Common myeloid progenitor, CD34-positive (primary cell): Measurements from ENCODE around the gene IL21R.

Source experiments
- CTCF ChIA-PET: fragments of 350-600 bp; sonication (Branson Sonifier 250); formaldehyde crosslinking; loops from one replicate; lab custom pipeline; 2021; ENCODE audit warnings: antibody characterized with exemption; lab: Charles Lee
- POLR2A ChIA-PET: fragments of 350-600 bp; sonication (Branson Sonifier 250); formaldehyde crosslinking; loops from one replicate; lab custom pipeline; 2021; ENCODE audit warnings: antibody characterized with exemption; lab: Charles Lee
- DNase-seq, 3 donors: peaks; one replicate each; pipeline versions ENCODE4 v3.0.0 to v3.0.0-alpha.2; 2013
- H3K27ac ChIP-seq, 2 experiments: 1 replicate in 1 of 2; 2 replicates in 1 of 2; pipeline ENCODE4 v1.7.0; 2013; ENCODE audit warnings: inconsistent platforms in 2 of 2, low read length in 2 of 2, mild to moderate bottlenecking in 2 of 2, low read depth in 1 of 2, moderate library complexity in 1 of 2; ENCODE audit not compliant: severe bottlenecking in 2 of 2, insufficient read depth in 1 of 2, poor library complexity in 1 of 2
- H3K27me3 ChIP-seq, 5 experiments: replicated peaks in 2 of 5; 1 replicate in 3 of 5; 2 replicates in 2 of 5; pipeline versions ENCODE4 v1.6.1 to v1.7.0; 2013; ENCODE audit warnings: low read length in 4 of 5, mild to moderate bottlenecking in 2 of 5, moderate library complexity in 2 of 5, inconsistent platforms in 1 of 5; ENCODE audit not compliant: insufficient read depth in 5 of 5, control insufficient read depth in 4 of 5
- H3K36me3 ChIP-seq, 4 experiments: 1 replicate in 2 of 4; 2 replicates in 2 of 4; pipeline versions ENCODE4 v1.6.1 to v1.7.0; 2013; ENCODE audit warnings: low read length in 3 of 4, control low read depth in 1 of 4, mild to moderate bottlenecking in 1 of 4; ENCODE audit not compliant: control insufficient read depth in 4 of 4, insufficient read depth in 4 of 4
- H3K4me1 ChIP-seq, 4 experiments: 1 replicate in 3 of 4; 2 replicates in 1 of 4; pipeline versions ENCODE4 v1.6.1 to v1.7.1; 2013; ENCODE audit warnings: low read length in 3 of 4, mild to moderate bottlenecking in 3 of 4, control low read depth in 1 of 4, inconsistent platforms in 1 of 4, moderate library complexity in 1 of 4; ENCODE audit not compliant: control insufficient read depth in 4 of 4, insufficient read depth in 4 of 4; ENCODE audit errors: control extremely low read depth in 1 of 4
- H3K4me3 ChIP-seq, 7 experiments: 1 replicate in 4 of 7; 2 replicates in 3 of 7; pipeline versions ENCODE4 v1.5.1 to v1.7.0; 2013; ENCODE audit warnings: mild to moderate bottlenecking in 7 of 7, low read length in 6 of 7, moderate library complexity in 6 of 7, inconsistent platforms in 2 of 7, low read depth in 2 of 7, control low read depth in 1 of 7; ENCODE audit not compliant: insufficient read depth in 4 of 7, control insufficient read depth in 1 of 7; ENCODE audit errors: extremely low read depth in 1 of 7
- H3K9me3 ChIP-seq, 5 experiments: 1 replicate in 4 of 5; 2 replicates in 1 of 5; pipeline versions ENCODE4 v1.6.1 to v1.7.1; 2013; ENCODE audit warnings: low read length in 4 of 5, mild to moderate bottlenecking in 2 of 5, inconsistent platforms in 1 of 5, low read depth in 1 of 5, moderate library complexity in 1 of 5; ENCODE audit not compliant: control insufficient read depth in 4 of 5, insufficient read depth in 2 of 5; ENCODE audit errors: control extremely low read depth in 1 of 5
- WGBS: methylation state at CpG from one replicate; pipeline ENCODE4 v1.1.5; 2013; ENCODE audit not compliant: insufficient coverage; 5-methylcytosine and 5-hydroxymethylcytosine counted together

Gene IL21R

DNA sequence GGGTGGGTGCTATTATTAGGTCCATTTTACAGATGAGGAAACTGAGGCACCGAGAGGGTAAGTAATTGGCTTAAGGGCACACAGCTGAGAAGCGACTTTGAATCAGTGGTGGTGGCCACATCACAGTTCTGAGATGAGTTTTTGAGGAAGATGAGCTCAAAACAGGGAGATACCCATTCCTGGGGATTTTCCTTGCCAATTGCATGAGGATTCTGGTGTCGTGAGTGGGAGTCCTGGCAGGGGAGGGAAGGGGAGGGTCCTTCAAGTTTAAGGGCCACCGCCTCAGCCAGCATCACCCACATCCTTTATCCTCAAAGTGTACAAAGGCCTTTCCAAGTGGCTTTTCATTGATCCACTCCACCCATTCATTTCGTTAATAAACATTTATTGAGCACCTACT is 45.3 kb downstream of the IL21R start:
- DNase-seq, result no peak
- Histone ChIP-seq H3K4me3 (no peak overlapping the region), H3K9me3 (peaks cover 0 to 18% (median 8%) of the 10 kb centered on the region in 5 experiments), H3K4me1 (peaks cover 0 to 45% (median 39%) of the 10 kb centered on the region in 4 experiments), H3K36me3 (peaks cover 0 to 33% (median 0%) of the 10 kb centered on the region in 4 experiments), H3K27ac (no peak overlapping the region), H3K27me3 (no peaks in the 10 kb centered on the region)
- ChIA-PET POLR2A (no interaction called here), CTCF (interaction anchor here (1.2 to 2.8 kb wide), 3 partner anchors 11 to 212 kb away, joined by 3 to 30 read pairs (median 3); no protein-coding TSS in a partner anchor)
- 100% methylated on average over 2 of the region's 5 CpGs for WGBS

DNA sequence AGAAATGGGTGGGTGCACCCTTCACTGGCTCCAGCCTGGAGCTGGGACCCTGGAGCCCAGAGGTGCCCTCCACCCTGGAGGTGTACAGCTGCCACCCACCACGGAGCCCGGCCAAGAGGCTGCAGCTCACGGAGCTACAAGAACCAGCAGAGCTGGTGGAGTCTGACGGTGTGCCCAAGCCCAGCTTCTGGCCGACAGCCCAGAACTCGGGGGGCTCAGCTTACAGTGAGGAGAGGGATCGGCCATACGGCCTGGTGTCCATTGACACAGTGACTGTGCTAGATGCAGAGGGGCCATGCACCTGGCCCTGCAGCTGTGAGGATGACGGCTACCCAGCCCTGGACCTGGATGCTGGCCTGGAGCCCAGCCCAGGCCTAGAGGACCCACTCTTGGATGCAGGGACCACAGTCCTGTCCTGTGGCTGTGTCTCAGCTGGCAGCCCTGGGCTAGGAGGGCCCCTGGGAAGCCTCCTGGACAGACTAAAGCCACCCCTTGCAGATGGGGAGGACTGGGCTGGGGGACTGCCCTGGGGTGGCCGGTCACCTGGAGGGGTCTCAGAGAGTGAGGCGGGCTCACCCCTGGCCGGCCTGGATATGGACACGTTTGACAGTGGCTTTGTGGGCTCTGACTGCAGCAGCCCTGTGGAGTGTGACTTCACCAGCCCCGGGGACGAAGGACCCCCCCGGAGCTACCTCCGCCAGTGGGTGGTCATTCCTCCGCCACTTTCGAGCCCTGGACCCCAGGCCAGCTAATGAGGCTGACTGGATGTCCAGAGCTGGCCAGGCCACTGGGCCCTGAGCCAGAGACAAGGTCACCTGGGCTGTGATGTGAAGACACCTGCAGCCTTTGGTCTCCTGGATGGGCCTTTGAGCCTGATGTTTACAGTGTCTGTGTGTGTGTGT is 46.8 kb downstream of the IL21R start:
- no peak overlapping the region for H3K27ac ChIP-seq
- H3K4me3 ChIP-seq, result no peak overlapping the region
- CTCF ChIA-PET, result interaction anchor here (0.7 to 8.0 kb wide), 7 partner anchors 16 to 82 kb away, joined by 3 to 91 read pairs (median 4); partner anchors contain the start of gene IL21R
- H3K4me1 ChIP-seq, result peaks cover 0 to 45% (median 39%) of the 10 kb centered on the region in 4 experiments
- POLR2A ChIA-PET, result interaction anchor here (2.0 kb wide), 1 partner anchor 18 kb away, joined by 14 read pairs; no protein-coding TSS in a partner anchor
- peak in 1 of 3 donors; percentile 23 for DNase-seq
- H3K27me3 ChIP-seq, result no peaks in the 10 kb centered on the region
- H3K9me3 ChIP-seq, result peaks cover 0 to 12% (median 9%) of the 10 kb centered on the region in 5 experiments
- peaks cover 0 to 26% (median 0%) of the 10 kb centered on the region in 4 experiments for H3K36me3 ChIP-seq
- 87% methylated on average over 19 of the region's 19 CpGs for WGBS

DNA sequence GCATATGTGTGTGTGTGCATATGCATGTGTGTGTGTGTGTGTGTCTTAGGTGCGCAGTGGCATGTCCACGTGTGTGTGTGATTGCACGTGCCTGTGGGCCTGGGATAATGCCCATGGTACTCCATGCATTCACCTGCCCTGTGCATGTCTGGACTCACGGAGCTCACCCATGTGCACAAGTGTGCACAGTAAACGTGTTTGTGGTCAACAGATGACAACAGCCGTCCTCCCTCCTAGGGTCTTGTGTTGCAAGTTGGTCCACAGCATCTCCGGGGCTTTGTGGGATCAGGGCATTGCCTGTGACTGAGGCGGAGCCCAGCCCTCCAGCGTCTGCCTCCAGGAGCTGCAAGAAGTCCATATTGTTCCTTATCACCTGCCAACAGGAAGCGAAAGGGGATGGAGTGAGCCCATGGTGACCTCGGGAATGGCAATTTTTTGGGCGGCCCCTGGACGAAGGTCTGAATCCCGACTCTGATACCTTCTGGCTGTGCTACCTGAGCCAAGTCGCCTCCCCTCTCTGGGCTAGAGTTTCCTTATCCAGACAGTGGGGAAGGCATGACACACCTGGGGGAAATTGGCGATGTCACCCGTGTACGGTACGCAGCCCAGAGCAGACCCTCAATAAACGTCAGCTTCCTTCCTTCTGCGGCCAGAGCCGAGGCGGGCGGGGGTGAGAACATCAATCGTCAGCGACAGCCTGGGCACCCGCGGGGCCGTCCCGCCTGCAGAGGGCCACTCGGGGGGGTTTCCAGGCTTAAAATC is 47.6 kb downstream of the IL21R start:
- H3K27me3 ChIP-seq, result no peaks in the 10 kb centered on the region
- H3K4me3 ChIP-seq, result peak overlapping the region in 3 of 7 experiments; percentile 22 to 58 (median 32)
- peak; percentile 88 to 97 (median 96) for DNase-seq
- H3K27ac ChIP-seq, result no peak overlapping the region
- 11% methylated on average over 27 of the region's 31 CpGs for WGBS
- POLR2A ChIA-PET, result interaction anchor here (0.6 to 2.0 kb wide), 7 partner anchors 17 to 276 kb away, joined by 3 to 14 read pairs (median 6); partner anchors contain the start of gene IL21R
- CTCF ChIA-PET, result interaction anchor here (1.0 to 8.0 kb wide), 11 partner anchors 9 to 271 kb away, joined by 3 to 91 read pairs (median 4); partner anchors contain the start of gene IL21R
- peaks cover 0 to 8% (median 5%) of the 10 kb centered on the region in 5 experiments for H3K9me3 ChIP-seq
- H3K4me1 ChIP-seq, result peaks cover 0 to 45% (median 39%) of the 10 kb centered on the region in 4 experiments
- H3K36me3 ChIP-seq, result peaks cover 0 to 18% (median 0%) of the 10 kb centered on the region in 4 experiments

DNA sequence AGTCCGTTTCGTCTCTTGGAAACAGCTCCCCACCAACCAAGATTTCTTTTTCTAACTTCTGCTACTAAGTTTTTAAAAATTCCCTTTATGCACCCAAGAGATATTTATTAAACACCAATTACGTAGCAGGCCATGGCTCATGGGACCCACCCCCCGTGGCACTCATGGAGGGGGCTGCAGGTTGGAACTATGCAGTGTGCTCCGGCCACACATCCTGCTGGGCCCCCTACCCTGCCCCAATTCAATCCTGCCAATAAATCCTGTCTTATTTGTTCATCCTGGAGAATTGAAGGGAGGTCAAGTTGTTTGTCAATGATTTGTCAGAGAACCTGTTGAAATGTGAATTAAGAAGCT is 48.2 kb downstream of the IL21R start:
- H3K36me3 ChIP-seq, result peaks cover 0 to 12% (median 0%) of the 10 kb centered on the region in 4 experiments
- CTCF ChIA-PET, result interaction anchor here (1.0 to 8.0 kb wide), 10 partner anchors 9 to 271 kb away, joined by 3 to 91 read pairs (median 4); partner anchors contain the start of gene IL21R
- peaks cover 0 to 46% (median 42%) of the 10 kb centered on the region in 4 experiments for H3K4me1 ChIP-seq
- 0% methylated on average over 3 of the region's 5 CpGs for WGBS
- no peak overlapping the region for H3K27ac ChIP-seq
- H3K9me3 ChIP-seq, result peaks cover 0 to 3% (median 0%) of the 10 kb centered on the region in 5 experiments
- H3K4me3 ChIP-seq, result peak overlapping the region in 3 of 7 experiments; percentile 22 to 58 (median 32)
- no peaks in the 10 kb centered on the region for H3K27me3 ChIP-seq
- no peak for DNase-seq
- POLR2A ChIA-PET, result interaction anchor here (0.6 to 2.0 kb wide), 7 partner anchors 18 to 276 kb away, joined by 3 to 14 read pairs (median 6); partner anchors contain the start of gene IL21R

DNA sequence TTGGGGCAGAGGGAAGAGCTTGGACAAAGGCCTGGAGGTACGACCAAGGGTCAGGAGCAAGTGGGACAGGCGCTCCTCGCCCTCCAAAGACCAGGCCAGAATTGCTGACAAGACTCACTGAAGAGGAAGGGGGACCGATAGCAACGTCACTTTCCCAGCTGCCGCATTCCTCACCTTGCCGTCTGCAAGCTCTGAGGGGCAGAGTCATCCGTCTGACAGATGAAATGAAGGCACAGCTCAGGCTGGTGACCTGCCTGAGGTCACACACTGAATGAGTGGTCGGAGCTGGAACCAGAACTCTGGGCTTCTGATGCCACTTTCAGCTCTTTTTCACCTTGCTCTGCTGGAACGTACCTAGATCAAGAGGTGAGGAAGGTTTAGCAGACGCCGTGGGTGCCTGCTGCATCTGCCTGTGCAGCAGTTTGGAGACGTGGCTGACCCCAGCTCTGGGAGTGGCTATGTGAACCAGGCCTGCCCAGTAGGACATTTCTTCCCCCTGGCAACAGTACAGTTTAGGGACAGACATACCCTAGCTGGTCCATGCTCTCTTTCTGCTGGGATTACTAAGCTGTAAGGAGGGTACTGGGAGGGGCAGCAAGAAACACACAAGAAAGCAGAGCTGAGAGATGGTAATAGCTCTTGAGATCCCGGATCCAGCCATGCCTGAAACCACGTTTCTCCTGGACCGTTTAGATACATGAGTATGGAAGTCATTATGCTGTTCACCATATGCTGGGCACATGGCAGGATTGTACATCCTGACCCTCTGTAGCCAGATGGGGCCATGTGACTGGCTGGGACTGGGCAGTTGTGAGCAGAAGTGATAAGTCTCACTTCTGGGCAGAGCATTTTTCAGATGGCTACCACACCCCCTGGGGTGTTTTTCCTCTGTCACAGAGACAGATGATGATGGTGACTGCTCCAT is 50.9 kb downstream of the IL21R start:
- Histone ChIP-seq H3K36me3 (no peaks in the 10 kb centered on the region), H3K4me3 (no peak overlapping the region), H3K9me3 (peaks cover 0 to 3% (median 0%) of the 10 kb centered on the region in 5 experiments), H3K4me1 (peaks cover 2 to 56% (median 50%) of the 10 kb centered on the region in 4 experiments), H3K27ac (no peak overlapping the region), H3K27me3 (no peaks in the 10 kb centered on the region)
- ChIA-PET POLR2A (interaction anchor here (0.6 kb wide), 2 partner anchors 84 to 514 kb away, joined by 3 read pairs; no protein-coding TSS in a partner anchor), CTCF (interaction anchor here (0.9 to 8.0 kb wide), 9 partner anchors 20 to 298 kb away, joined by 3 to 91 read pairs (median 5); partner anchors contain the start of gene IL21R)
- no peak for DNase-seq
- WGBS, result 94% methylated on average over 13 of the region's 16 CpGs

DNA sequence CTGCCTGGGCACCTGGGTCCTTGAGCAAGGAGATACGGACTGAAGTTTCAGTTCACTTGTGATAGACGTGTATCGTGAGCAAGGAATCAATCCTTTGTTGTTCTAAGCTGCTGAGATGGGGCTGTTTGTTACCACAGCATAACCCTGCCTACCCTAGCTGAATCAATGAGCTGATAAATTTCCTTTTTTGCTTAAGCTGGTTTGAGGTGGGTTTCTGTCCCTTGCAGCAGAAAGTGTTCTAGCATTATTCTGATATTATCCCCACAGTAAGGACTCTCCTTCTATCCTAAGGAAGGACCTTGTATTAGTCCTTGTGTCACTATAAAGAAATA is 51.5 kb downstream of the IL21R start:
- no peaks in the 10 kb centered on the region for H3K27me3 ChIP-seq
- H3K4me3 ChIP-seq, result no peak overlapping the region
- POLR2A ChIA-PET, result no interaction called here
- 100% methylated on average over 3 of the region's 3 CpGs for WGBS
- CTCF ChIA-PET, result interaction anchor here (1.3 to 8.0 kb wide), 4 partner anchors 21 to 229 kb away, joined by 3 to 91 read pairs (median 12); partner anchors contain the start of gene IL21R
- DNase-seq, result no peak
- H3K9me3 ChIP-seq, result peaks cover 0 to 3% (median 0%) of the 10 kb centered on the region in 5 experiments
- no peak overlapping the region for H3K27ac ChIP-seq
- no peaks in the 10 kb centered on the region for H3K36me3 ChIP-seq
- H3K4me1 ChIP-seq, result peaks cover 2 to 60% (median 51%) of the 10 kb centered on the region in 4 experiments
